GM12891 (cell line): ENCODE measurements around the gene ULBP3.

ENCODE experiments used
- PAX5 ChIP-seq: IDR thresholded peaks from 2 replicates; pipeline ENCODE4 v1.6.1; 2011; ENCODE audit warnings: low read length, moderate library complexity, mild to moderate bottlenecking; ENCODE audit not compliant: insufficient read depth, severe bottlenecking
- POLR2A ChIP-seq: IDR thresholded peaks from 2 replicates; pipeline ENCODE4 v1.6.1; 2011; ENCODE audit warnings: low read depth, low read length, control low read depth
- POLR2AphosphoS5 ChIP-seq: IDR thresholded peaks from 2 replicates; pipeline ENCODE4 v1.6.1; 2011; ENCODE audit warnings: low read depth, low read length, control low read depth
- POU2F2 ChIP-seq: IDR thresholded peaks from 2 replicates; pipeline ENCODE4 v1.6.1; 2011; ENCODE audit warnings: low read depth, mild to moderate bottlenecking, control low read depth, low read length, moderate library complexity
- SPI1 ChIP-seq: IDR thresholded peaks from 2 replicates; pipeline ENCODE4 v1.6.1; 2011; ENCODE audit warnings: low read depth, low read length, control low read depth
- TAF1 ChIP-seq: IDR thresholded peaks from 2 replicates; pipeline ENCODE4 v1.6.1; 2011; ENCODE audit warnings: low read depth, low read length, control low read depth

DNA sequence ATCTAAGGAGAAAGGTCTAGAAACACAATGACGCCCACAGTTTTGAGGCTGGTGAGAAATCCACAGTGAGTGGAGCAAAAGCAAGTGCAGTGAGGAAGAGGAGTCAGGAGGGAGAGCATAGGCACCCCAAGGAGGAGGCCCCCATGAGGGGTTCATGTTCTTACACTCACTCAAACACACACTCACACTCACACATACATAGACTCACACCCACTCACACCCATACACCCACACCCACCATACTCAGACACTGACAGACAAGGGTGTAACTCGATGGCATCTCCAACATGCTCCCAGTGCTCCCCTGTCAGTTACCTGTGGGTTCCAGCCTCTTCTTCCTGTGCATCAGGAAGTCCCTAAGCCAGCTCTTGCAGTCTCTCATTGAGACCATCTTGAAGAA lies 3.8 kb downstream of the ULBP3 start:
- TF ChIP-seq POLR2A (no peak), POLR2AphosphoS5 (no peak), TAF1 (no peak), SPI1 (no peak), PAX5 (no peak), POU2F2 (no peak)
